ENCODE results near the gene ZNF3.
A peak's percentile ranks its signal among the peaks of the same experiment; 100 is the strongest.

Gene ZNF3

DNA sequence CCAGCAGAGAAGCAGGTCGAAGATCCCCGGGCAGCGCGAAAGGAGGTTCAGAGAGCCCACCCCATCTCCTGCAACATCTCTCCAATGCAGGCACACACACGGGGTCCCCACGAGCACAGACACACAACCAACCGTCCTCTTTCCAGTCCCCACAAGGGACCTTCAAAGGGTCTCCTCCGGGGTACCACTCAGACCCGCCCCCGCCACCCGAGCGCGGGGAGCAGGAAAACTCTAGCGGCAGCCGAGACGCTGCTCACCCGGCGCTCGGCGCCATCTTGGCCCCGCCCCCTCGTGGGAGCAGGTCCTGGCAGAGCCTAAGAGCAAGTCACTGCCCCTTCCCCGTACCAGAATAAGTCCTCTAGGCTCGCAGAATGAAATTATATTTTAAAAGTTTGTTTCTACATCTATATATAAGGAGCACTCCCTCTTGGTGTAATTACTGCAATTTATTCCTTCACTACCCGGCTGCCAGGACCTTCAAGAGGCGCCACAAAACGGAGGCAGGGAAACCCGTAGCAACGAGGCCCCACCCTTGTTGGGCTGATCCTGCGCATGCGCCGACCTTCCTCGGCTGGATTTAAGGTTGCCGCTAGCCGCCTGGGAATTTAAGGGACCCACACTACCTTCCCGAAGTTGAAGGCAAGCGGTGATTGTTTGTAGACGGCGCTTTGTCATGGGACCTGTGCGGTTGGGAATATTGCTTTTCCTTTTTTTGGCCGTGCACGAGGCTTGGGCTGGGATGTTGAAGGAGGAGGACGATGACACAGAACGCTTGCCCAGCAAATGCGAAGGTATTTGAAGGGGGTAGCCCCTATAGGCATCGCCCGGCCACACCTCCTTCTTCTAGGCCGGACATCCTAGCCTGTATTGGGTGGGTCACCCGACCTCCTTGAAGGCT is 37.8 kb upstream of the ZNF3 start, which contains the start of the genes CNPY4 and TAF6:
CNPY4 (plus strand) TSS at position 563 of the 898 bp plus-strand sequence; CDS start at position 674, 111 bp downstream.
TAF6 (minus strand) TSS at position 287 of the 898 bp plus-strand sequence. CDS start 5,149 bp downstream, outside the sequence.
- DNase-seq (ENCODE audit: low read depth): peak; percentile 87
- no peak for TF ChIP-seq CTCF (IDR thresholded peaks at IDR 0.05; ENCODE audit: low read depth, low read length, missing control alignments)
- H3K4me3 ChIP-seq (ENCODE audit: low read depth, low read length): peak within 1 kb of the TSS; percentile 71

DNA sequence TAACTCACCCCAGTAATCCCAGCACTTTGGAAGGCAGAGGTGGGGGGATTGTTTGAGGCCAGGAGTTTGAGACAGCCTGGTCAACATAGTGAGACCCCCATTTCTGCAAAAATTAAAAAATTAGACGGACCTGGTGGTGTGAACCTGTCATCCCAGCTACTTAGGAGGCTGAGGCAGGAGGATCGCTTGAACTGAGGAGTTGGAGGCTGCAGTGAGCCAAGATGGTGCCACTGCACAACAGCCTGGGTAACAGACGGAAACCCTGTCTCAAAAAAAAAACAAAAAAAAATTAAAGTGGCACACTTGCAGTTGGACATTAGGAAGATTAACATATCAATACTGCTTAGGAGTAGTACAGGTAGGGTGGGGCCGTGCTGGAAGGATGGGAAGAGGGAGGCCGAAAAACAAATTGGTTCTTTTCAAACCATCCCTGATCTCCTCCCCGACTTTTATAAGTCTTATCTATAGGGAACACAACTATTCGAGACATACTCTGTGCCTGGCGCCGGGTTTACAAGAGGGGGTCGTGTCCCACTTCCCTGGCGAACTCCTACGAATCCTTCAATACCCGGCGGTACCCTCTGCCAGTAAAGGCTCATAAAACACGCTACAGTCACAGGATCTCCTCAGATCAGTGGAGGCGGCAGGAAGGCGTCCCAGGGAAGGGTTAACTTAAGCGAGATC is 37.0 kb upstream of the ZNF3 start:
- TF ChIP-seq CTCF (IDR thresholded peaks at IDR 0.05; ENCODE audit: low read depth, low read length, missing control alignments): no peak
- DNase-seq (ENCODE audit: low read depth): no peak
- peak overlapping the region; percentile 71 for H3K4me3 ChIP-seq (ENCODE audit: low read depth, low read length)

DNA sequence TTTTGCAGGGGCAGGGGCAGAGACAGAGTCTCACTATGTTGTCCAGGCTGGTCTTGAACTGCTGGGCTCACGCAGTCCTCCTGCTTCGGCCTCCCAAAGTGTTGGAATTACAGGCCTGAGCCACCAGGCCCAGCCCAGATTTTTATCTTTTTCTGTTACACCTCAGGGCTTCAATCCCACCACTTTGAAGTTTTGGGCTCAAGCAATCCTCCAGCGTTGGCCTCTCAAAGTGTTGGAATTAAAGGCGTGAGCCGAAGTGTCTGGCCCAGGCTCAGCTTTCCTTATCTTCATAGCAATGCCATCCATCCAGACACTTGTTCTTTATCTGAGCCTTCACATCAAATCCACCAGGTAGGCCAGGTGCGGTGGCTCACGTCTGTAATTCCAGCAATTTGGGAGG is 33.5 kb upstream of the ZNF3 start:
- H3K4me3 ChIP-seq (ENCODE audit: low read depth, low read length): no peak overlapping the region
- no peak for DNase-seq (ENCODE audit: low read depth)
- TF ChIP-seq CTCF (IDR thresholded peaks at IDR 0.05; ENCODE audit: low read depth, low read length, missing control alignments): no peak

DNA sequence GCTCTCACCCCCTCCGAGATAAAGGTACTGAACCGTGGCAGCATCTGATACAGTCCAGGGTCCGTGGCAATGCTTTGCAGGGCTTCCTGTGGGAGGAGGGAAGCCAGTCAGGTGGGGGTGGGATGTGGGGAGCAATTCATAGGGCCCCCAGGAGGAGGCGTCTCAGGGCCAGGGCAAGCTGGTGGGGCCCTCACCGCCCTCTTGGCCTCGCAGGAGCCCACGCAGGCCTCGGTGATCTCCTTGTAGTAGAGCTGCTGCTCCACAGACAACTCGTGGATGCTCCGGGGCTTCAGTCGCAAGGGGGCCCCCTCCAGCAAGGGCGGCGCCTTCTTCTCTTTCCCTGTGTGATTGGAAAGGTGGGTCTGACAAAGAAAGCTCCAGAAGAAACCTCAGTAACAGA is 30.4 kb upstream of the ZNF3 start:
- H3K4me3 ChIP-seq (ENCODE audit: low read depth, low read length): no peak overlapping the region
- peak; percentile 5 for TF ChIP-seq CTCF (IDR thresholded peaks at IDR 0.05; ENCODE audit: low read depth, low read length, missing control alignments)
- DNase-seq (ENCODE audit: low read depth): no peak

DNA sequence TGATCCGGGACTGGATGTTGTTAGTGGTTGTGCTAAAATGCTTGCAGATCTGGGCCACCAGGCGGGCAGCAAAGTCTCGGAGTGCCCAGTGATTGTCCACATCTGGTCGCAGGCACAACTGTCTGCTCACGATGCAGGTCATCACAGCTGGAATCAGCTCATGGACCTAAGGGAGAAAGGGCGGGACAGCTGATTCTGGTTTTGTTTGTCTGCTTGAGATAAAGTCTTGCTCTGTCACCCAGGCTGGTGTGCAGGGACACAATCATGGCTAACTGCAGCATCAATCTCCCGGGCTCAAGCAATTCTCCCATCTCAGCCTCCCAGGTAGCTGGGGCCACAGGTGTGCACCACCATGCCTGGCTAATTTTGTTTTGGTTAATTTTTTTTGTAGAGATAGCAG is 29.6 kb upstream of the ZNF3 start:
- no peak for DNase-seq (ENCODE audit: low read depth)
- no peak for TF ChIP-seq CTCF (IDR thresholded peaks at IDR 0.05; ENCODE audit: low read depth, low read length, missing control alignments)
- H3K4me3 ChIP-seq (ENCODE audit: low read depth, low read length): no peak overlapping the region

- DNase-seq (ENCODE audit: low read depth): no peak
- no peak overlapping the region for H3K4me3 ChIP-seq (ENCODE audit: low read depth, low read length)
- TF ChIP-seq CTCF (IDR thresholded peaks at IDR 0.05; ENCODE audit: low read depth, low read length, missing control alignments): no peak
These were observed 28.1 kb upstream of the ZNF3 start for GRCh38 chr7:100109521-100110163.
